Erythroblast (primary cell): ENCODE data around the gene IQCF2.

Experiments used
- GATA1 ChIP-seq: IDR thresholded peaks from 2 replicates; pipeline ENCODE4 v1.6.1; 2011; ENCODE audit warnings: low read depth, mild to moderate bottlenecking, control low read depth, low read length, moderate library complexity
- POLR2A ChIP-seq: IDR thresholded peaks from 2 replicates; pipeline ENCODE4 v1.6.1; 2011; ENCODE audit warnings: mild to moderate bottlenecking, low read length

- no peak for TF ChIP-seq POLR2A
- no peak for TF ChIP-seq GATA1
These were observed 35.3 kb downstream of the IQCF2 start for GRCh38 chr3:51896607-51897305.
